Mesodermal cell (in vitro differentiated cells): ENCODE data around the gene PLBD1. TPM values are rescaled to one million over a fixed set of nuclear protein-coding genes. Genes with fewer than 3 reads are reported as not detected.
A peak's percentile ranks its signal among the peaks of the same experiment; 100 is the strongest.

Source experiments
- H3K27ac ChIP-seq: 2 replicates; pipeline ENCODE4 v1.7.0; 2013; ENCODE audit warnings: mild to moderate bottlenecking, low read depth, low read length, moderate library complexity; ENCODE audit not compliant: severe bottlenecking
- H3K36me3 ChIP-seq: 2 replicates; pipeline ENCODE4 v1.7.1; 2013; ENCODE audit warnings: mild to moderate bottlenecking, low read length, moderate library complexity; ENCODE audit not compliant: control insufficient read depth, insufficient read depth
- H3K4me1 ChIP-seq: one replicate; pipeline ENCODE4 v1.7.1; 2013; ENCODE audit warnings: mild to moderate bottlenecking, low read length; ENCODE audit not compliant: insufficient read depth, control insufficient read depth, poor library complexity, severe bottlenecking
- H3K4me3 ChIP-seq: 2 replicates; pipeline ENCODE4 v1.7.0; 2013; ENCODE audit warnings: low read length, control low read depth, mild to moderate bottlenecking; ENCODE audit not compliant: insufficient read depth, poor library complexity, severe bottlenecking; ENCODE audit errors: extremely low read depth
- H3K9me3 ChIP-seq: 2 replicates; pipeline ENCODE4 v1.7.1; 2013; ENCODE audit warnings: mild to moderate bottlenecking, low read length, moderate library complexity; ENCODE audit not compliant: control insufficient read depth
- WGBS, 2 experiments: methylation state at CpG; one replicate each; pipeline ENCODE4 v1.1.5; 2013; ENCODE audit warnings: missing lambda C conversion rate in 2 of 2; ENCODE audit not compliant: insufficient coverage in 2 of 2; 5-methylcytosine and 5-hydroxymethylcytosine counted together
- polyA plus RNA-seq, 2 experiments: library from polyadenylated mRNA; stranded (reverse); fragments of 50-300 nt; gene quantifications; one replicate each; pipeline ENCODE4 v1.2.3, GENCODE V29; 2013

The PLBD1 gene
- 4.8 TPM for polyA plus RNA-seq (2013, experiment 1 of 2)
- polyA plus RNA-seq (2013, experiment 2 of 2), result 5.2 TPM

DNA sequence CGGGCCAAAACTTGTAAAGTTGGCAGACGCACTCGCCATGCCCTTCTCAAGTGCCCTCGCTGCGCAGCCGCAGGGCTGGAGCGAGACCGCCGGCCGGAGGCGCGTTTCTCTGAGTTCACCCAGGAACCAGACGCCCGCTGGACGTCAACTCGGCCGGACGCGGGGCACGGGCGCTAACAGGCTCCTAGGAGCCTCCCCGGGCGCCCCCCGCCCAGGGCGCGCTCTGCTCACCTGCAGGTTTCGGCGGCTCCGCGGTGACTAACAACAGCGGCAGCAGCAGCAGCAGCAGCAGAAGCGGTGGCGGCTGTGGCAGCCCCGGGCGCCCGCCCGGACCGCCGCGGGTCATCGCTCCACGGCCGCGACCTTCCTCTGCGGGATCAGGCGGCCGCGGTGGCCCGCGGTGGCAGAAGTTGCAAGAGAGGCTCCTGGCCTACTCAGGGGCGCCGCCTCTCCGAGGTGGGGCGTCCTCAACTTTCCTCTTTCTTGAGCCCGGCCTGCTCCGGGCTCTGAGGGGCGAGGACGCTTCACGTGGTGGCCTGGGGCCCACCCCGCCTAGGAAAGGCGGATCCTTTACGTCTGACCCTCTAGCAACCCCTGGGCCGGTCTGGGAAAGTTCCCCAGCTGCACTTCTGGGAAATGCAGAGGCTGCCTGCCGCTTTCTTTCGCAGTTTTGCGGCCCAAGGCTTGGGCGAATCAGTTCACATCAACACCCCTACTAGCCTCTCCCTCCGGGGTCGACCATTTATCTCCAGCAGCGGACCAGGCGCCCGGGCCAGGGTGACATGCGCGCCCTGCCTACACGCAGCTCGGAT, at the start of gene PLBD1:
Gene PLBD1, minus strand, starts transcription at position 533 of the 812 bp plus-strand sequence. Its CDS starts 187 bp downstream, at position 346.
- no peak within 1 kb of the TSS for H3K27ac ChIP-seq
- H3K4me3 ChIP-seq, result peak within 1 kb of the TSS; percentile 37
- no peaks in the 10 kb centered on the region for H3K36me3 ChIP-seq
- WGBS, 2 experiments, result 10 to 11% methylated on average over 68 to 76 of the region's 76 CpGs
- H3K9me3 ChIP-seq, result no peaks in the 10 kb centered on the region
- no peaks in the 10 kb centered on the region for H3K4me1 ChIP-seq

GRCh38 chr12:14614704-14615121, 47.0 kb upstream of the PLBD1 start:
- WGBS, 2 experiments, result 81 to 90% methylated on average over 3 of the region's 3 CpGs
- H3K4me3 ChIP-seq, result no peak overlapping the region
- no peak overlapping the region for H3K27ac ChIP-seq
- H3K36me3 ChIP-seq, result no peaks in the 10 kb centered on the region
- no peaks in the 10 kb centered on the region for H3K4me1 ChIP-seq
- H3K9me3 ChIP-seq, result no peaks in the 10 kb centered on the region

GRCh38 chr12:14613718-14614117, 46.0 kb upstream of the PLBD1 start:
- Histone ChIP-seq H3K4me1 (no peaks in the 10 kb centered on the region), H3K4me3 (no peak overlapping the region), H3K36me3 (no peaks in the 10 kb centered on the region), H3K9me3 (no peaks in the 10 kb centered on the region), H3K27ac (no peak overlapping the region)
- 90% methylated on average over 1 of the region's 1 CpG; no CpG with 5 or more reads in 1 of the 2 experiments for WGBS, 2 experiments

DNA sequence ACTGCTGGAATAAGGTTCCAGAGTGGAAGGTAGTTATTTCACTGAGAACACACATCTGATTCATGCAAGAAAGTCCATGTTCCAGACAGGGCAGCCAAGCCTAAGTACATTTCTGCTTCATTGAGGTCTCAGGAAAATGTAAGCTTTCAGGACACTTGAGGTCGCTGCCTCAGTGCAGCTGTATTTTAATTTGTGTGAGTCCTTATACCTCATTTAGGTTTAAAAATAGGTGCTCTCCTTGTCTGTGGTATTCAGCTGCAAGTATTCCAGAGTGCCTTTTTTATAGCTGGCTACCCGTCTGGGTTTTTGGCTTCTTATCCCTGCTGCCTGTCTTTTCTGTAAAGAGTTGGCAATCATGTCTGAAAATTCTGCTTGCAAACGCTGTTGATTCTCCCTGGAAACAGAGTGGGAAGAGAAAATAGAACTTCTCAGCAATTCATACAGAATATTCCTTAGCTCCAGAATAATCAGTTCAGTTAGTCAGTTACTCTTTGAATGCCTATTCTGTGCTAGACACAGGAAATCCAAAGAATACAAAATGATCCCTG, 45.3 kb upstream of the PLBD1 start:
- H3K36me3 ChIP-seq, result no peaks in the 10 kb centered on the region
- H3K27ac ChIP-seq, result no peak overlapping the region
- 80% methylated on average over 1 of the region's 3 CpGs; no CpG with 5 or more reads in 1 of the 2 experiments for WGBS, 2 experiments
- H3K4me3 ChIP-seq, result no peak overlapping the region
- H3K4me1 ChIP-seq, result no peaks in the 10 kb centered on the region
- H3K9me3 ChIP-seq, result no peaks in the 10 kb centered on the region

DNA sequence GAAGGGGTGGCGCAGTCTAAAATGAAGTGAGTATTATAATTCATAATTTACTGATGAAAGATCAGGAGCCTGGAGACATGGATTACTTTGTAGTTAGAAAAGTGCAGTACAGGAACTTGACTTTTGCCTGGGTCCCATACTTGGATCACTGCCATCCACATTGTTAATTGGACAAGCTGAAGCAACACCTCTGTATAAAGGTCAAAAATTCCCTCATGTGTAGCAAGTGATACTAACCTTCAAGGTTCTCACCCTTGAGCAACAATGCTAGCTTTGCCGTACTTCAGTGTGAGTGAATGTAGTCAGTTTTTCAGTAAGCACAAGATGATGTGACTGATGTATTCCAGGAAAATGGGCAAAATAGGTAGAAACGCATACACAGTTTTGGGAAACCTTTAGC, 44.6 kb upstream of the PLBD1 start:
- WGBS, 2 experiments, result 100% methylated on average over 1 of the region's 3 CpGs
- Histone ChIP-seq H3K9me3 (no peaks in the 10 kb centered on the region), H3K4me3 (no peak overlapping the region), H3K36me3 (no peaks in the 10 kb centered on the region), H3K4me1 (no peaks in the 10 kb centered on the region), H3K27ac (no peak overlapping the region)

GRCh38 chr12:14611640-14612203, 44.0 kb upstream of the PLBD1 start:
- Histone ChIP-seq H3K4me1 (no peaks in the 10 kb centered on the region), H3K4me3 (no peak overlapping the region), H3K36me3 (no peaks in the 10 kb centered on the region), H3K9me3 (no peaks in the 10 kb centered on the region), H3K27ac (no peak overlapping the region)
- WGBS, 2 experiments, result 93 to 100% methylated on average over 1 to 2 of the region's 3 CpGs

DNA sequence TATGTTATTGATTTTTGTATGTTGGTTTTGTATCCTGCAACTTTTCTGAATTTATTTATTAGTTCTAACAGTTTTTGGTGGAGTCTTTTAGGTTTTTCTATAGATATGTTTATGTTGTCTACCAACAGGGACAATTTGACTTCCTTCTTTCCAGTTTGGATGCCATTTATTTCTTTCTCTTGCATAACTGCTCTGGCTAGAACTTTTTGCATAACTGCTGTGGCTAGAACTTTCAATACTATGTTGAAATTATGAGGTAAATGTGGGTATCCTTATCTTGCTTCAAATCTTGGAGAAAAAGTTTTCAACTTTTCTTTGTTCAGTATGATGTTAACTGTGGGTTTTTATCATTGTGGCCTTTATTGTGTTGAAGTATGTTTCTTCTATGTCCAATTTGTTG, 39.9 kb upstream of the PLBD1 start:
- peaks cover 5% of the 10 kb centered on the region for H3K9me3 ChIP-seq

DNA sequence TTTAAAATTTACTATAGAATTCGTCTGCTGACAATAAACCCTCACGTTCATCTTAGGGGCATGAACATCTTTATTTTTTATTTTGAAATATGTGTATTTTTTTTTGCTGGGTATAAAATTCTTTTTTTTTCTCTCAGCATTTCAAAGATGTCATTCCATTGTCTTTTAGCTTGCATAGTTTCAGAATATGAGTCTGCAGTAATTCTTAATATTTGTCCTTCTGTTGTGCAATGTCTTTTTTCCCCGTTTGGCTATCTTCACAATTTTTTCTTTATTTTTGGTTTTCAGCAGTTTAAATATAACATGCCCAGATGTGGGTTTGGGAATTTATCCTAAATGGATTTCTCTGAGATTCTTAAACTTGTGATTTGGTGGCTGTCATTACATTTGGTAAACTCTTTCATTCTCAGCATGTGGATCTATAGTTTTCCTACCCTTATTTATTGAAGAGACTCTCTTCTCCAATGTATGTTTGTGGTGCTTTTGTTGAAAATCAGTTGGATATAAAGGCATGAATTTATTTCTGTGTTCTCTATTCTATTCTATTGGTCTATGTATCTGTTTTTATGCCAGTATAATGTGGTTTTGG, 37.8 kb upstream of the PLBD1 start:
- no peak overlapping the region for H3K27ac ChIP-seq
- H3K36me3 ChIP-seq, result no peaks in the 10 kb centered on the region
- WGBS, 2 experiments, result no CpG with 5 or more reads among the region's 3 CpGs
- H3K4me3 ChIP-seq, result no peak overlapping the region
- no peaks in the 10 kb centered on the region for H3K4me1 ChIP-seq
- peaks cover 5% of the 10 kb centered on the region for H3K9me3 ChIP-seq

More for the DNA sequence above, 39.9 kb upstream of the PLBD1 start:
- Histone ChIP-seq H3K4me3 (no peak overlapping the region), H3K36me3 (no peaks in the 10 kb centered on the region), H3K27ac (no peak overlapping the region), H3K4me1 (no peaks in the 10 kb centered on the region)

- Histone ChIP-seq H3K27ac (no peak overlapping the region), H3K36me3 (no peaks in the 10 kb centered on the region), H3K9me3 (peaks cover 5% of the 10 kb centered on the region), H3K4me1 (no peaks in the 10 kb centered on the region), H3K4me3 (no peak overlapping the region)
- WGBS, 2 experiments, result 86 to 87% methylated on average over 2 of the region's 4 CpGs
Observed at GRCh38 chr12:14601692-14602478, 34.2 kb upstream of the PLBD1 start.

DNA sequence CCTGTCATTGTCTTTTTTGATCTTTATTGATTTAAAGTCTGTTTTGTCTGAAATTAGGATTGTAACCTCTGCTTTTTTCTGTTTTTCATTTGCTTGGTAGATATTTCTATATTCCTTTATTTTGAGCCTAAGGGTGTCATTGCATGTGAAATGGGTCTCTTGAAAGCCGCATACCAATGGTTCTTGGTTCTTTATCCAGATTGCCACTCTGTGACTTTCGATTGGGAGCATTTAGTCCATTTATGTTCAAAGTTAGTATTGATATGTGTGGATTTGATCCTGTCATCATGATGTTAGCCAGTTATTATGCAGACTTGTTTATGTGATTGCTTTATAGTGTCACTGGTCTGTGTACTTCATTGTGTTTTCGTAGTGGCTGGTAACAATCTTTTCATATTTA, 29.8 kb upstream of the PLBD1 start:
- Histone ChIP-seq H3K36me3 (no peaks in the 10 kb centered on the region), H3K27ac (no peak overlapping the region), H3K4me1 (no peaks in the 10 kb centered on the region), H3K9me3 (no peaks in the 10 kb centered on the region), H3K4me3 (no peak overlapping the region)
- WGBS, 2 experiments, result 92 to 96% methylated on average over 2 of the region's 3 CpGs
